ENCODE measurements around the gene MYL12A.

- TF ChIP-seq CTCF (IDR thresholded peaks at IDR 0.05): no peak
- no peak for TF ChIP-seq POLR2AphosphoS5 (IDR thresholded peaks at IDR 0.05)
- no peak for TF ChIP-seq POLR2A (IDR thresholded peaks at IDR 0.05; ENCODE audit: low read depth)
Measured at GRCh38 chr18:3269914-3270299, 22.3 kb downstream of the MYL12A start.
